Measurements from ENCODE around the gene GARIN5A. TPM values are rescaled to one million over a fixed set of nuclear protein-coding genes. Genes with fewer than 3 reads are reported as not detected.
"Not testable (repeated sequence)": the region's sequence is repeated elsewhere in the genome, so short reads cannot be mapped to it uniquely, and the experiment has no call there.

GARIN5A gene
- total and polyA plus RNA-seq, 12 donors, result 0.54 to 26.3 (median 2.0) TPM; not detected in 1

DNA sequence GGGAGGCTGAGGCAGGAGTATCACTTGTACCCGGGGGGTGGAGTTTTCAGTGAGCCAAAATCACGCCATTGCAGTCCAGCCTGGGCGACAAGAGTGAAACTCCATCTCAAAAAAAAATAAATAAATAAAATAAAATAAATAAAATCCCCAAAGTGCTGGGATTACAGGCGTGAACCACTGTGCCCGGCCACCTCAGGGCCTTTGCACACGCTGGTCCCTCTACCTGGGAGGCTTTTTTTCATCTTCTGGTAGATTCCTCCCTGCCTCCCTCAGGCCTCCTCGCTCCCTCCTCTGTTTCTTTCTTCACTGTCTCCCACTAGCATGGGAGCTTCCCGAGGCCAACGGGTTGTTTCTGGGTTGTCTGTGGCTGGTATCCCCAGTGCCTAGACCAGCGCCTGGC, 28.9 kb downstream of the GARIN5A start:
- no peak overlapping the region for H3K27ac ChIP-seq
- no peaks in the 10 kb centered on the region for H3K27me3 ChIP-seq
- no peaks in the 10 kb centered on the region for H3K9me3 ChIP-seq (replicated peaks in 1 of 3)
- no peak for DNase-seq
- H3K36me3 ChIP-seq (replicated peaks in 1 of 2), result no peaks in the 10 kb centered on the region
- TF ChIP-seq CTCF (IDR thresholded peaks at IDR 0.05) (no peak), POLR2A (IDR thresholded peaks at IDR 0.05) (no peak)
- intact Hi-C loops (cut with DNase I), result no loop called here
- WGBS, 4 donors, result 90 to 96% (median 94%) methylated on average over 10 of the region's 10 CpGs
- no peak overlapping the region for H3K4me3 ChIP-seq
- no peaks in the 10 kb centered on the region for H3K4me1 ChIP-seq (replicated peaks in 1 of 2)

DNA sequence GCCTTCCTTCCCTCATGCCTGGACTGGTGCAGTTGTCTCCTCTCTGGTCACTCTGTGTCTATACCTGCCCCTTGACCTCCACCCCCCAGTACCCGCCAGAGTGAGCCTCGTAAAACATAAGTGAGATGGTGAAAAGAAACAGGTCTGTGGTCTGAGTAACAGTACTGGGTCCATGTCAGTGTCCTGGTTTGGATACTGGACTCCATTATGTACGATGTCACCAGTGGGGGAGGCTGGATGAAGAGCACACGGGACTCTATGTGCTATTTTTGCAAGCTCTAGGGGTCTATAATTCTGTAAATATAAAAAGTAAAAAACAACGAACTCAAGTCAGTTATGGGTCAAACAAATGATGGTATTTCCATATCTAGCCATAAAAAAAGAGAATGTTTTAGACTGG, 29.6 kb downstream of the GARIN5A start:
- WGBS, 4 donors, result 73 to 90% (median 84%) methylated on average over 5 of the region's 5 CpGs
- H3K9me3 ChIP-seq (replicated peaks in 1 of 3), result no peaks in the 10 kb centered on the region
- H3K4me1 ChIP-seq (replicated peaks in 1 of 2), result no peaks in the 10 kb centered on the region
- intact Hi-C loops (cut with DNase I), result no loop called here
- H3K27me3 ChIP-seq, result no peaks in the 10 kb centered on the region
- TF ChIP-seq CTCF (IDR thresholded peaks at IDR 0.05), result no peak
- no peak for TF ChIP-seq POLR2A (IDR thresholded peaks at IDR 0.05)
- H3K4me3 ChIP-seq, result no peak overlapping the region
- no peaks in the 10 kb centered on the region for H3K36me3 ChIP-seq (replicated peaks in 1 of 2)
- no peak overlapping the region for H3K27ac ChIP-seq
- no peak for DNase-seq

- no peak for DNase-seq
- Histone ChIP-seq H3K27ac (no peak overlapping the region), H3K36me3 (replicated peaks in 1 of 2) (no peaks in the 10 kb centered on the region), H3K4me3 (no peak overlapping the region), H3K27me3 (no peaks in the 10 kb centered on the region), H3K4me1 (replicated peaks in 1 of 2) (no peaks in the 10 kb centered on the region), H3K9me3 (replicated peaks in 1 of 3) (no peaks in the 10 kb centered on the region)
- no peak for TF ChIP-seq POLR2A (IDR thresholded peaks at IDR 0.05)
- no peak for TF ChIP-seq CTCF (IDR thresholded peaks at IDR 0.05)
- WGBS, 4 donors, result 54 to 73% (median 63%) methylated on average over 1 of the region's 1 CpG
- intact Hi-C loops (cut with DNase I), result no loop called here
These were observed 32.6 kb downstream of the GARIN5A start for GRCh38 chr19:50444059-50444458.

DNA sequence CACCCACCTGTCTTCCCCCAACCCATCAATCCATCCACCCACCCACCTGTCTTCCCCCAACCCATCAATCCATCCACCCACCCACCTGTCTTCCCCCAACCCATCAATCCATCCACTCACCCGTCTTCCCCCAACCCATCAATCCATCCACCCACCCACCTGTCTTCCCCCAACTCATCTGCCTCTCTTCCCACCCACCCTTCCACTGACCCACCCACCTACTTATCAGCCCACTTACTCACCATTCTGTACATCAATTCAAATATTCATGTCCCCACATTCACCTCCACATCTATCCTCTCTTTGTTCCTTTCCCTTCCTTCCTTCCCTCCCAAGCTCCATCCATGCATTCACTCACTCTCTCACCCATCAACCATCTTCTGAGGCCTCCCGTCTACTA, 37.5 kb downstream of the GARIN5A start:
- WGBS, 4 donors, result 36 to 72% (median 59%) methylated on average over 2 of the region's 2 CpGs
- H3K27me3 ChIP-seq; DNase-seq; H3K9me3 ChIP-seq (replicated peaks in 1 of 3); H3K27ac ChIP-seq; H3K4me3 ChIP-seq; H3K4me1 ChIP-seq (replicated peaks in 1 of 2); H3K36me3 ChIP-seq (replicated peaks in 1 of 2); intact Hi-C loops (cut with DNase I): not testable (repeated sequence)

DNA sequence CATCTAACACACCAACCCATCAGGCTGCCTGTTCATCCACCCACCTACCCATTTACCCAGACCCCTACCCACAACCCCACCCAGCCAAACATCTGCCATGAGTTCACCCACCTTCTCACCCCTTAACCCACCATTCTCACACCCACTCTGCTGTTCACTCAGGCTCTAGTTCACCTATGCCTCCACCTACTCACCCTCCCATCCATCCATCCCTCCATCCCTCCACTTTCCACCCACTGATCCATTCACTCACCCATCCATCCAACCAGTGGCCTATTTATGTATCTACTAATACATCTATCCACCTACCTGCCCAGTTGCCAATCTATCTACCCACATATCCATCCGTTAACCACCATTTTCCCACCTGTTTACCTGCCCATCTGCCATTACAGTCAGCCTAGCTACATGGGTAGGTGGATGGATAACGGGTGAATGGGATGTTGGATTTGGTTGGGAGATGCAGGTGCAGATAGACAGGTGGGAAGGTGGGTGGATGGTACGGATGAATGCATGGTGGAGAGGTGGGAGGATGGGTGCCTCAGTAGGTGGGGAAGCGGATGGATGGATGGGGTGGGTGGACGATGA, 38.7 kb downstream of the GARIN5A start:
- Histone ChIP-seq H3K27me3 (peaks cover 5% of the 10 kb centered on the region), H3K4me3 (no peak overlapping the region), H3K4me1 (replicated peaks in 1 of 2) (no peaks in the 10 kb centered on the region), H3K27ac (no peak overlapping the region), H3K36me3 (replicated peaks in 1 of 2) (no peaks in the 10 kb centered on the region), H3K9me3 (replicated peaks in 1 of 3) (no peaks in the 10 kb centered on the region)
- DNase-seq, result no peak
- TF ChIP-seq POLR2A (IDR thresholded peaks at IDR 0.05), result no peak
- TF ChIP-seq CTCF (IDR thresholded peaks at IDR 0.05), result no peak
- intact Hi-C loops (cut with DNase I), result no loop called here
- WGBS, 4 donors, result 80 to 89% (median 86%) methylated on average over 5 of the region's 5 CpGs

Data from adrenal gland (tissue), 12 donors.